GM23248 (cell line): ENCODE measurements around the gene RPL3. TPM values are rescaled to one million over a fixed set of nuclear protein-coding genes. Genes with fewer than 3 reads are reported as not detected.

Experiments
- DNase-seq: peaks from one replicate; pipeline ENCODE4 v3.0.0-alpha.2; 2015
- H2AFZ ChIP-seq: fragments of 200-600 bp; sonication (generic); 2 replicates; pipeline ENCODE4 v1.6.1; 2016; ENCODE audit warnings: antibody characterized with exemption
- H3F3A ChIP-seq: fragments of 200-600 bp; sonication (generic); 2 replicates; pipeline ENCODE4 v1.6.1; 2016; ENCODE audit warnings: mild to moderate bottlenecking, antibody characterized with exemption, mixed run types; ENCODE audit not compliant: insufficient read depth
- H3K27ac ChIP-seq: fragments of 200-600 bp; sonication (generic); 2 replicates; pipeline ENCODE4 v1.5.1; 2016; ENCODE audit warnings: mild to moderate bottlenecking
- H3K27me3 ChIP-seq: fragments of 200-600 bp; sonication (generic); replicated peaks from 2 replicates; pipeline ENCODE4 v1.6.1; 2016; ENCODE audit warnings: mild to moderate bottlenecking; ENCODE audit not compliant: insufficient read depth
- H3K36me3 ChIP-seq: fragments of 200-600 bp; sonication (generic); 2 replicates; pipeline ENCODE4 v1.6.1; 2016; ENCODE audit warnings: low read depth, mild to moderate bottlenecking
- H3K4me1 ChIP-seq: fragments of 200-600 bp; sonication (generic); 2 replicates; pipeline ENCODE4 v1.6.1; 2016; ENCODE audit warnings: mild to moderate bottlenecking; ENCODE audit not compliant: insufficient read depth
- H3K4me2 ChIP-seq: fragments of 200-600 bp; sonication (generic); one replicate; pipeline ENCODE4 v1.6.1; 2016; ENCODE audit warnings: mild to moderate bottlenecking; ENCODE audit not compliant: unreplicated experiment
- H3K4me3 ChIP-seq: fragments of 200-600 bp; sonication (generic); 2 replicates; pipeline ENCODE4 v1.5.1; 2016; ENCODE audit warnings: mild to moderate bottlenecking
- H3K79me2 ChIP-seq: fragments of 200-600 bp; sonication (generic); 2 replicates; pipeline ENCODE4 v1.6.1; 2016; ENCODE audit warnings: mild to moderate bottlenecking; ENCODE audit not compliant: insufficient read depth
- H3K9ac ChIP-seq: fragments of 200-600 bp; sonication (generic); 2 replicates; pipeline ENCODE4 v1.6.1; 2016; ENCODE audit warnings: mild to moderate bottlenecking
- H3K9me2 ChIP-seq: fragments of 200-600 bp; sonication (generic); 2 replicates; pipeline ENCODE4 v1.6.1; 2016; ENCODE audit warnings: mixed run types, mild to moderate bottlenecking, moderate library complexity; ENCODE audit not compliant: insufficient read depth
- H3K9me3 ChIP-seq: fragments of 200-600 bp; sonication (generic); one replicate; pipeline ENCODE4 v1.6.1; 2017; ENCODE audit warnings: low read depth
- H4K20me1 ChIP-seq: fragments of 200-600 bp; sonication (generic); 2 replicates; pipeline ENCODE4 v1.6.0; 2016; ENCODE audit not compliant: insufficient read depth
- EZH2 ChIP-seq: fragments of 200-600 bp; sonication (generic); IDR thresholded peaks from 2 replicates; pipeline ENCODE4 v1.6.1; 2018; ENCODE audit warnings: antibody characterized with exemption, mild to moderate bottlenecking; ENCODE audit not compliant: insufficient read depth, poor library complexity, severe bottlenecking
- EZH2phosphoT487 ChIP-seq: fragments of 200-600 bp; sonication (generic); IDR thresholded peaks from 2 replicates; pipeline ENCODE4 v1.6.1; 2018; ENCODE audit warnings: antibody characterized with exemption, moderate library complexity, mild to moderate bottlenecking, low read depth; ENCODE audit not compliant: insufficient read depth
- WGBS, 2 experiments: methylation state at CpG; one replicate each; pipeline ENCODE4 v1.1.6; 2015 to 2017; ENCODE audit warnings: low lambda C conversion rate in 2 of 2, low coverage in 1 of 2; ENCODE audit errors: missing lambda C conversion rate in 2 of 2; 5-methylcytosine and 5-hydroxymethylcytosine counted together
- in situ Hi-C: fragments of 300-500 bp; cut with MboI; formaldehyde crosslinking; loops from 2 replicates; pipeline ENCODE4 v1.15.0; 2020
- polyA plus RNA-seq: library from polyadenylated mRNA; unstranded; fragments of >200 nt; fragmentation: Nextera tagmentation; extraction: Ambion mirVana; gene quantifications from 2 replicates; pipeline ENCODE4 v1.2.1, GENCODE V29; 2016
- small RNA-seq: library from RNA; depleted of rRNA; stranded (forward); fragments of <200 nt; gene quantifications from one replicate; pipeline ENCODE3, GENCODE V24; 2014; ENCODE audit warnings: low read depth, low replicate concordance
- total RNA-seq: library from RNA; depleted of rRNA; stranded (reverse); fragments of >200 nt; shearing (Covaris generic); gene quantifications from 2 replicates; pipeline ENCODE4 v1.2.3, GENCODE V29; 2014; rRNA removed

The RPL3 gene
- total and polyA plus RNA-seq, 2 experiments from 2014 or later = 920 to 2,353 TPM

- in situ Hi-C loops = no loop called here
- H3F3A ChIP-seq = no peaks in the 10 kb centered on the region; the same call in 1 of the 2 replicates
- H3K9me3 ChIP-seq = no peaks in the 10 kb centered on the region
- no peak overlapping the region for H3K4me2 ChIP-seq
- H4K20me1 ChIP-seq = no peaks in the 10 kb centered on the region
- no peaks in the 10 kb centered on the region for H3K79me2 ChIP-seq
- H3K4me1 ChIP-seq = no peaks in the 10 kb centered on the region; the same call in 1 of the 2 replicates
- H3K36me3 ChIP-seq = no peaks in the 10 kb centered on the region
- H3K9me2 ChIP-seq = no peaks in the 10 kb centered on the region
- no peaks in the 10 kb centered on the region for H3K27me3 ChIP-seq
- no peak overlapping the region for H3K9ac ChIP-seq
- no peak for DNase-seq
- no peak overlapping the region for H3K4me3 ChIP-seq
- H3K27ac ChIP-seq = no peak overlapping the region
- H2AFZ ChIP-seq = no peak overlapping the region
- whole genome bisulfite sequencing, 2 experiments = 93% methylated on average over 23 of the region's 23 CpGs
- TF ChIP-seq EZH2 = no peak
- no peak for TF ChIP-seq EZH2phosphoT487
Observed at GRCh38 chr22:39265143-39265886, 54.1 kb downstream of the RPL3 start.

DNA sequence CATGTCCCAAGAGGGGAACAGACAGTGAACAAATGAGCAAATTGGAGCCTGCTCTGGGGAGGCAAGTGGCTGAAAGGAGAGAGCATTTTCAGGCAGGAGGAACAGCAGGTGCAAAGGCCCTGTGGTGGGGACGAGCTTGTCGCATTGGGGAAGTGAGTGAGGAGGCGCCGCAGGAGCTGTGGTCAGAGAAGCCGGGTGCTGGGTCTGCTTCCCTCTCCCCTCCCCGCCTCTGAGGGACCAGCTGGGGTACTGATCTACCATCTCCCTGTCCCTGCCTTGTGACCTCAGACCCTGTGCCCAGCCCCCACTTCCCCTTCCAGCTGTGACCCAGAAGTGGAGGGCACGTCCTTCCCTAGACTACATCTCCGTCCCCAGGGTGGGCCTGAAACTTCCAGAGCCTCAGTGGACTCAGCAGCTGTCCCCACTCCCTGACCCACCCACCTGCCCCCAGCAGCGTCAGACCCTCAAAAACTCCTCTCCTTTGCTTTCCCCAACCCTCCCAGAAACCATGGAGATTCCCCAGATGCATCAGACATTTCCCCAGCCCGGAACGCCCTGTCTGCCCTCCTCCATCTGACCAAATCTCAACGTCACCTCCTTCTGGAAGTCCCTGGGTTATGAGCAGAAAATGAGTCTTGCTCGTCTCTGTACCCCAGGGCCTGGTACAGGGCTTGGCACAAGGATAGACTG lies 54.9 kb downstream of the RPL3 start:
- Histone ChIP-seq H3K9me3 (no peaks in the 10 kb centered on the region), H3F3A (no peaks in the 10 kb centered on the region; the same call in 1 of the 2 replicates), H3K27ac (no peak overlapping the region), H3K27me3 (no peaks in the 10 kb centered on the region), H2AFZ (no peak overlapping the region), H3K4me3 (no peak overlapping the region), H3K9ac (no peak overlapping the region), H4K20me1 (no peaks in the 10 kb centered on the region), H3K36me3 (no peaks in the 10 kb centered on the region), H3K4me1 (no peaks in the 10 kb centered on the region; the same call in 1 of the 2 replicates), H3K4me2 (no peak overlapping the region), H3K79me2 (no peaks in the 10 kb centered on the region), H3K9me2 (no peaks in the 10 kb centered on the region)
- WGBS, 2 experiments = 79 to 81% methylated on average over 12 to 13 of the region's 13 CpGs
- no peak for TF ChIP-seq EZH2phosphoT487
- TF ChIP-seq EZH2 = no peak
- in situ Hi-C loops = no loop called here
- DNase-seq = no peak

- WGBS, 2 experiments = 90 to 91% methylated on average over 10 of the region's 10 CpGs
- H3K9me3 ChIP-seq = no peaks in the 10 kb centered on the region
- DNase-seq = no peak
- no peak for TF ChIP-seq EZH2
- no peak for TF ChIP-seq EZH2phosphoT487
- H3F3A ChIP-seq = no peaks in the 10 kb centered on the region; the same call in 1 of the 2 replicates
- no peak overlapping the region for H3K4me3 ChIP-seq
- H3K4me1 ChIP-seq = no peaks in the 10 kb centered on the region; the same call in 1 of the 2 replicates
- H3K9ac ChIP-seq = no peak overlapping the region
- no peak overlapping the region for H3K27ac ChIP-seq
- H3K36me3 ChIP-seq = no peaks in the 10 kb centered on the region
- H2AFZ ChIP-seq = no peak overlapping the region
- H4K20me1 ChIP-seq = no peaks in the 10 kb centered on the region
- in situ Hi-C loops = no loop called here
- no peak overlapping the region for H3K4me2 ChIP-seq
- H3K79me2 ChIP-seq = no peaks in the 10 kb centered on the region
- no peaks in the 10 kb centered on the region for H3K27me3 ChIP-seq
- H3K9me2 ChIP-seq = no peaks in the 10 kb centered on the region
Observed at GRCh38 chr22:39263626-39264348, 55.6 kb downstream of the RPL3 start.

Small RNA genes within 50 kb of the gene (small RNA-seq; reads per million reads assigned to genes)
- gene SNORD43 = not detected
- 538 reads per million, percentile 98 among the genes with 10 or more reads in this experiment for gene SNORD83A
- gene SNORD83B = not detected

Other genes with a start within 250 kb of the RPL3 start
- 5.1 and 7.5 TPM in 2 replicates for gene APOBEC3G, start 242.3 kb downstream of the RPL3 start, total RNA-seq
- gene APOBEC3G, start 242.3 kb downstream of the RPL3 start, polyA plus RNA-seq = 5.2 and 5.4 TPM in 2 replicates
- gene APOBEC3H, start 222.4 kb downstream of the RPL3 start, total RNA-seq = not detected in 2 replicates
- not detected in 2 replicates for gene APOBEC3H, start 222.4 kb downstream of the RPL3 start, polyA plus RNA-seq
- gene CBX7, start 166.9 kb downstream of the RPL3 start, total RNA-seq = 3.8 and 10.4 TPM in 2 replicates
- gene CBX7, start 166.9 kb downstream of the RPL3 start, polyA plus RNA-seq = 2.5 and 2.9 TPM in 2 replicates
- gene PDGFB, start 74.6 kb downstream of the RPL3 start, total RNA-seq = not detected in 2 replicates
- 0.14 and 0.49 TPM in 2 replicates for gene PDGFB, start 74.6 kb downstream of the RPL3 start, polyA plus RNA-seq
- 5.2 and 6.1 TPM in 2 replicates for gene SYNGR1, start 30.4 kb upstream of the RPL3 start, total RNA-seq
- 20.3 and 23.2 TPM in 2 replicates for gene SYNGR1, start 30.4 kb upstream of the RPL3 start, polyA plus RNA-seq
- 13.4 and 16.9 TPM in 2 replicates for gene TAB1, start 80.2 kb upstream of the RPL3 start, total RNA-seq
- 12.1 and 13.9 TPM in 2 replicates for gene TAB1, start 80.2 kb upstream of the RPL3 start, polyA plus RNA-seq
- not detected in 2 replicates for gene MGAT3, start 137.4 kb upstream of the RPL3 start, total RNA-seq
- gene MGAT3, start 137.4 kb upstream of the RPL3 start, polyA plus RNA-seq = not detected in 2 replicates
- gene MIEF1, start 182.7 kb upstream of the RPL3 start, total RNA-seq = 26.2 and 27.1 TPM in 2 replicates
- gene MIEF1, start 182.7 kb upstream of the RPL3 start, polyA plus RNA-seq = 20.2 and 20.6 TPM in 2 replicates
- gene ATF4, start 200.9 kb upstream of the RPL3 start, total RNA-seq = 481 and 529 TPM in 2 replicates
- gene ATF4, start 200.9 kb upstream of the RPL3 start, polyA plus RNA-seq = 282 and 293 TPM in 2 replicates
- 81.6 and 93.9 TPM in 2 replicates for gene RPS19BP1, start 213.1 kb upstream of the RPL3 start, total RNA-seq
- 114 and 119 TPM in 2 replicates for gene RPS19BP1, start 213.1 kb upstream of the RPL3 start, polyA plus RNA-seq